K562 (cell line): ENCODE results near the gene DUS4L. TPM values are rescaled to one million over a fixed set of nuclear protein-coding genes. Genes with fewer than 3 reads are reported as not detected.
A peak's percentile ranks its signal among the peaks of the same experiment; 100 is the strongest.

ENCODE experiments used
- BRF1 ChIP-seq: IDR thresholded peaks from 3 replicates; pipeline ENCODE4 v1.6.1; 2011; ENCODE audit warnings: borderline replicate concordance, mild to moderate bottlenecking; ENCODE audit not compliant: insufficient read length; ENCODE audit errors: extremely low read depth
- CREB3 ChIP-seq: fragments of 450-650 bp; conservative IDR thresholded peaks from 2 replicates; pipeline ENCODE4 v1.6.1; 2016; ENCODE audit warnings: missing genetic modification characterization, low read depth, mild to moderate bottlenecking, missing compliant biosample characterization, moderate library complexity
- CREB5 ChIP-seq: fragments of 250-450 bp; sonication (Bioruptor Pico); IDR thresholded peaks from 2 replicates; pipeline ENCODE4 v1.5.0; 2020; ENCODE audit warnings: mild to moderate bottlenecking
- DMBX1 ChIP-seq: fragments of 250-450 bp; sonication (Bioruptor Pico); IDR thresholded peaks from 2 replicates; pipeline ENCODE4 v1.8.0; 2022; ENCODE audit warnings: inconsistent platforms, mild to moderate bottlenecking, moderate library complexity, borderline replicate concordance
- ELF1 ChIP-seq: fragments of 200-800 bp; sonication (Bioruptor generic); IDR thresholded peaks from 2 replicates; pipeline ENCODE4 v1.6.1; 2016; ENCODE audit warnings: missing genetic modification characterization, missing compliant biosample characterization
- IFI16 ChIP-seq: fragments of 250-450 bp; sonication (Bioruptor Pico); IDR thresholded peaks from 2 replicates; pipeline ENCODE4 v2.1.2; 2022; ENCODE audit warnings: mild to moderate bottlenecking, inconsistent platforms
- IRF9 ChIP-seq: fragments of 450-650 bp; IDR thresholded peaks from 2 replicates; pipeline ENCODE4 v1.6.1; 2016; ENCODE audit warnings: missing biosample characterization, missing genetic modification characterization
- MAX ChIP-seq: sonication (generic); formaldehyde crosslinking; IDR thresholded peaks from 2 replicates; pipeline ENCODE4 v1.9.0; 2022; ENCODE audit warnings: mild to moderate bottlenecking, missing genetic modification reagents
- MCM2 ChIP-seq: fragments of 450-650 bp; IDR thresholded peaks from 2 replicates; pipeline ENCODE4 v1.6.1; 2017; ENCODE audit warnings: low read depth, mild to moderate bottlenecking
- OTX1 ChIP-seq: fragments of 450-650 bp; formaldehyde crosslinking; IDR thresholded peaks from 2 replicates; pipeline ENCODE4 v1.4.0; 2022; ENCODE audit warnings: mild to moderate bottlenecking
- PCBP1 ChIP-seq: fragments of 200-400 bp; formaldehyde crosslinking; IDR thresholded peaks from 2 replicates; pipeline ENCODE4 v1.6.1; 2018; ENCODE audit warnings: mild to moderate bottlenecking, low read depth, low read length; ENCODE audit not compliant: poor library complexity, severe bottlenecking
- RFX5 ChIP-seq: IDR thresholded peaks from 2 replicates; pipeline ENCODE4 v1.6.1; 2011; ENCODE audit warnings: low read depth, mild to moderate bottlenecking, improper control_type of control experiment, low read length
- SMARCB1 ChIP-seq: IDR thresholded peaks from 2 replicates; pipeline ENCODE4 v1.6.1; 2011; ENCODE audit warnings: improper control_type of control experiment, low read depth; ENCODE audit not compliant: insufficient read length
- TCF7L2 ChIP-seq: fragments of 150-350 bp; IDR thresholded peaks from 2 replicates; pipeline ENCODE4 v1.6.1; 2016; ENCODE audit warnings: low read depth, mild to moderate bottlenecking, low read length, moderate library complexity
- TRIM25 ChIP-seq: fragments of 450-650 bp; IDR thresholded peaks from 2 replicates; pipeline ENCODE4 v1.7.0; 2016; ENCODE audit warnings: borderline replicate concordance
- YY1 ChIP-seq, 3 experiments: IDR thresholded peaks; 2 replicates each; pipeline ENCODE4 v1.6.1; 2011; ENCODE audit warnings: low read length in 2 of 3, mild to moderate bottlenecking in 2 of 3, moderate library complexity in 2 of 3, borderline replicate concordance in 1 of 3, control low read depth in 1 of 3, low read depth in 1 of 3; ENCODE audit not compliant: insufficient read depth in 3 of 3, insufficient replicate concordance in 2 of 3, control insufficient read depth in 1 of 3, insufficient read length in 1 of 3; ENCODE audit errors: extremely low read depth in 1 of 3
- ZNF280A ChIP-seq: fragments of 450-650 bp; IDR thresholded peaks from 2 replicates; pipeline ENCODE4 v1.6.1; 2018; ENCODE audit warnings: mild to moderate bottlenecking, low read depth; ENCODE audit not compliant: partially characterized antibody
- ZNF668 ChIP-seq: fragments of 250-450 bp; sonication (Bioruptor Pico); IDR thresholded peaks from 2 replicates; pipeline ENCODE4 v1.8.0; 2022; ENCODE audit warnings: mild to moderate bottlenecking, inconsistent platforms
- ZNF695 ChIP-seq: fragments of 450-650 bp; formaldehyde crosslinking; IDR thresholded peaks from 2 replicates; pipeline ENCODE4 v1.4.0; 2020; ENCODE audit warnings: mild to moderate bottlenecking, moderate library complexity
- polyA plus RNA-seq, 8 experiments: library from polyadenylated mRNA; depleted of rRNA in 4 of 8; stranded (reverse) in 5 of 8; unstranded in 3 of 8; fragments of >200 nt; fragmentation: Nextera tagmentation in 2 of 8; fragmentation: Illumina TruSeq in 1 of 8; extraction: Ambion mirVana in 2 of 8; extraction: Trizol in 1 of 8; gene quantifications; 2 replicates each; pipeline versions ENCODE4 v1.2.1 to v1.2.3, GENCODE V29; 2011 to 2014; ENCODE audit warnings: inconsistent platforms in 1 of 8, missing spikeins in 1 of 8
- total RNA-seq, 7 experiments: library from RNA; depleted of rRNA in 6 of 7; stranded (reverse); fragments of >200 nt in 6 of 7; fragmentation: Illumina TruSeq in 2 of 7; extraction: Trizol in 2 of 7; gene quantifications; 2 replicates each; pipeline versions ENCODE4 v1.2.1 to v1.2.3, GENCODE V29; 2011 to 2021; ENCODE audit warnings: low replicate concordance in 1 of 7

DUS4L gene
- total and polyA plus RNA-seq, 9 of the 15 experiments (the other 6 are each of a cell fraction or from before 2014, with no cell fraction given), result 12.2 to 33.6 (median 28.6) TPM

- TF ChIP-seq IRF9 (tag), result no peak
- peak; percentile 69; the same call in 1 of the 2 replicates for TF ChIP-seq TCF7L2
- TF ChIP-seq ZNF280A, result no peak
- no peak for TF ChIP-seq DMBX1 (CRISPR knock-in tag)
- TF ChIP-seq CREB3 (tag), result no peak
- TF ChIP-seq SMARCB1, result no peak
- TF ChIP-seq MAX (CRISPR knock-in tag), result peak; percentile 79
- peak; percentile 33; the same call in 1 of the 2 replicates for TF ChIP-seq OTX1 (CRISPR knock-in tag)
- peak; percentile 58 to 97 (median 94) for TF ChIP-seq YY1 (IDR thresholded peaks at IDR 0.05; ENCODE audit: borderline replicate concordance in 1 of 3, control insufficient read depth in 1 of 3, extremely low read depth in 1 of 3, insufficient read depth in 3 of 3, insufficient read length in 1 of 3, insufficient replicate concordance in 2 of 3, low read depth in 1 of 3, low read length in 2 of 3)
- TF ChIP-seq CREB5 (CRISPR knock-in tag), result no peak
- no peak for TF ChIP-seq TRIM25
- TF ChIP-seq ZNF668 (CRISPR knock-in tag), result no peak
- TF ChIP-seq BRF1, result no peak
- TF ChIP-seq ELF1 (tag), result no peak
- TF ChIP-seq RFX5, result no peak
- TF ChIP-seq IFI16 (CRISPR knock-in tag), result no peak
- no peak for TF ChIP-seq MCM2
- peak; percentile 81 for TF ChIP-seq PCBP1
- TF ChIP-seq ZNF695 (CRISPR knock-in tag), result no peak
These were observed at the start of gene DUS4L, which contains the start of gene COG5 (continued) for GRCh38 chr7:107563775-107564552.
